GM20000 (cell line): ENCODE measurements around the gene MAGEA3.
"Not testable (repeated sequence)": the region's sequence is repeated elsewhere in the genome, so short reads cannot be mapped to it uniquely, and the experiment has no call there.

Experiments
- DNase-seq: peaks from one replicate; pipeline ENCODE4 v3.0.0; 2012; ENCODE audit warnings: low spot score
- CTCF ChIP-seq: IDR thresholded peaks from 2 replicates; pipeline ENCODE4 v1.5.1; 2012; ENCODE audit warnings: mild to moderate bottlenecking, control low read depth; ENCODE audit errors: extremely low read depth, missing control alignments

MAGEA3 gene

DNA sequence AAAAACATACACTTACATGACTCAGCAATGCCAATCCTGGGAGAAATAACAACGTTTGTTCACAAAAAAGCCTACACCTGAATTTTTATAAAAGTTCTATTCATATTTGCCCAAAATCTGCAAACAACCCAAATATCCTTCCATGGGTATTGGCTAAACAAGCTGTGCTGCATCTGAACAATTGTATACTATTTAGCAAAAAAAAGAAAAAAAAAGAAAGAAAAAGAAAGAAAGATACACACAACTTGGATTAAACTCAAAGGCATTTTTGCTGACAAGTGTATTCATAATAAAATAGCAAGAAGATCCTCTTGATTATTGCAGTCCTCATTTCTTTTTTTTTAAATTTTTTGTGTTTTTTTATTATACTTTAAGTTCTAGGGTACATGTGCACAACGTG is 24.5 kb upstream of the MAGEA3 start:
- no peak for DNase-seq
- no peak for TF ChIP-seq CTCF

GRCh38 chrX:152674652-152675051 is 23.9 kb upstream of the MAGEA3 start:
- DNase-seq, result not testable (repeated sequence)

- not testable (repeated sequence) for DNase-seq
Measured at GRCh38 chrX:152681012-152681411, 17.6 kb upstream of the MAGEA3 start.

DNA sequence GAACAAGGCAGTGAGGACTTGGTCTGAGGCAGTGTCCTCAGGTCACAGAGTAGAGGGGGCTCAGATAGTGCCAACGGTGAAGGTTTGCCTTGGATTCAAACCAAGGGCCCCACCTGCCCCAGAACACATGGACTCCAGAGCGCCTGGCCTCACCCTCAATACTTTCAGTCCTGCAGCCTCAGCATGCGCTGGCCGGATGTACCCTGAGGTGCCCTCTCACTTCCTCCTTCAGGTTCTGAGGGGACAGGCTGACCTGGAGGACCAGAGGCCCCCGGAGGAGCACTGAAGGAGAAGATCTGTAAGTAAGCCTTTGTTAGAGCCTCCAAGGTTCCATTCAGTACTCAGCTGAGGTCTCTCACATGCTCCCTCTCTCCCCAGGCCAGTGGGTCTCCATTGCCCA is 1.8 kb downstream of the MAGEA3 start:
- DNase-seq, result not testable (repeated sequence)

DNA sequence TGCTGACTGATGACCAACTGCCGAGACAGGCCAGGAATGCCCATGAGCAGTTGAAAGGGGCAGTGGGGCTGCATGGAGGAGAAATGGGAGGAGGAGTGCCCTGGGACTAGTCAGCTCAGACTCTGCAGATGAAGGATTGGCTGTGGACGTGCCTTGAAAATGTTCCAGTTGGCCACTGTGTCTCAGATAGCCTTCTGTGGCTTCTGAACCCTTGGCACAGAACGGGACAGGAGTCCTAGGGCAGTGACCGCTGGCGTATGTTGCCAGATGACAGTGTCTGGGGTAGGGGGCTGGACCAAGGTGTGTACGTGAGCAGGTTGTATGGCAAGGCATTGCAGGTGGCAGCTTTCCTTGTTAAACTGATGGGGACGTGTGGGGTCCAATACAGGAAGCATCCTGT is 7.9 kb downstream of the MAGEA3 start:
- DNase-seq, result not testable (repeated sequence)

GRCh38 chrX:152709173-152709572 is 10.6 kb downstream of the MAGEA3 start, which contains the start of gene CSAG2:
TSS of gene CSAG2 (minus strand) at chrX:152709273. CDS start at chrX:152709112, 161 bp downstream.
- not testable (repeated sequence) for DNase-seq

GRCh38 chrX:152713195-152713594 is 14.6 kb downstream of the MAGEA3 start:
- not testable (repeated sequence) for DNase-seq

DNA sequence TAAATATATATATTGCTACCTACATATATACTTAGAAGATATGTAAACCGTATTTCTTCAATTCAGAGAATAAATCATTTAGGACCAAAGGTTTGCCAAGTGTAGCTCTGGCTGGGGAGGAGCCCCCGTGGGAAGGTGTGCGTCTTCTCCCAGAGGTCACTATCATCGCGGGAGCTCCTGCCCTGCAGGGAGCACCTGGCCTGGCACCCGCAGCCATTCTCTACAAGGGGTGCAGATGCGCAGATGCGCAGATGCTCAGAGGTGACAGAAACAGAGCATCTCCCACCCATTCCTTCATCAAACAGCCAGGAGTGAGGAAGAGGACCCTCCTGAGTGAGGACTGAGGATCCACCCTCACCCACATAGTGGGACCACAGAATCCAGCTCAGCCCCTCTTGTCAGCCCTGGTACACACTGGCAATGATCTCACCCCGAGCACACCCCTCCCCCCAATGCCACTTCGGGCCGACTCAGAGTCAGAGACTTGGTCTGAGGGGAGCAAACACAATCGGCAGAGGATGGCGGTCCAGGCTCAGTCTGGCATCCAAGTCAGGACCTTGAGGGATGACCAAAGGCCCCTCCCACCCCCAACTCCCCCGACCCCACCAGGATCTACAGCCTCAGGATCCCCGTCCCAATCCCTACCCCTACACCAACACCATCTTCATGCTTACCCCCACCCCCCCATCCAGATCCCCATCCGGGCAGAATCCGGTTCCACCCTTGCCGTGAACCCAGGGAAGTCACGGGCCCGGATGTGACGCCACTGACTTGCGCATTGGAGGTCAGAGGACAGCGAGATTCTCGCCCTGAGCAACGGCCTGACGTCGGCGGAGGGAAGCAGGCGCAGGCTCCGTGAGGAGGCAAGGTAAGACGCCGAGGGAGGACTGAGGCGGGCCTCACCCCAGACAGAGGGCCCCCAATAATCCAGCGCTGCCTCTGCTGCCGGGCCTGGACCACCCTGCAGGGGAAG is 15.5 kb downstream of the MAGEA3 start, which contains the start of gene MAGEA2B:
Gene MAGEA2B (plus strand): TSS at position 814 of the 973 bp plus-strand sequence. CDS start 2,479 bp downstream, outside the sequence.
- DNase-seq, result not testable (repeated sequence)

- TF ChIP-seq CTCF, result no peak
- DNase-seq, result no peak
Measured at GRCh38 chrX:152725409-152725808, 26.8 kb downstream of the MAGEA3 start.

DNA sequence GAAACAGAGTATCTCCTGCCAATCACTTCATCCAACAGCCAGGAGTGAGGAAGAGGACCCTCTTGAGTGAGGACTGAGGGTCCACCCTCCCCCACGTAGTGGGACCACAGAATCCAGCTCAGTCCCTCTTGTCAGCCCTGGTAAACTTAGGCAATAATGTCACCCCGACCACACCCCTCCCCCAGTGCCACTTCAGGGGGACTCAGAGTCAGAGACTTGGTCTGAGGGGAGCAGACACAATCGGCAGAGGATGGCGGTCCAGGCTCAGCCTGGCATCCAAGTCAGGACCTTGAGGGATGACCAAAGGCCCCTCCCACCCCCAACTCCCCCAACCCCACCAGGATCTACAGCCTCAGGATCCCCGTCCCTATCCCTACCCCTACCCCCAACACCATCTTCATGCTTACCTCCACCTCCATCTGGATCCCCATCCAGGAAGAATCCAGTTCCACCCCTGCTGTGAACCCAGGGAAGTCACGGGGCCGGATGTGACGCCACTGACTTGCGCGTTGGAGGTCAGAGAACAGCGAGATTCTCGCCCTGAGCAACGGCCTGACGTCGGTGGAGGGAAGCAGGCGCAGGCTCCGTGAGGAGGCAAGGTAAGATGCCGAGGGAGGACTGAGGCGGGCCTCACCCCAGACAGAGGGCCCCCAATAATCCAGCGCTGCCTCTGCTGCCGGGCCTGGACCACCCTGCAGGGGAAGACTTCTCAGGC is 34.8 kb downstream of the MAGEA3 start, which contains the start of the genes CSAG1 and MAGEA12:
Gene CSAG1 (minus strand): TSS at position 461 of the 715 bp plus-strand sequence. CDS start 1,261 bp downstream, outside the sequence.
Gene MAGEA12 (plus strand): TSS at position 497 of the 715 bp plus-strand sequence. CDS start 2,405 bp downstream, outside the sequence.
- TF ChIP-seq CTCF, result no peak
- no peak for DNase-seq

DNA sequence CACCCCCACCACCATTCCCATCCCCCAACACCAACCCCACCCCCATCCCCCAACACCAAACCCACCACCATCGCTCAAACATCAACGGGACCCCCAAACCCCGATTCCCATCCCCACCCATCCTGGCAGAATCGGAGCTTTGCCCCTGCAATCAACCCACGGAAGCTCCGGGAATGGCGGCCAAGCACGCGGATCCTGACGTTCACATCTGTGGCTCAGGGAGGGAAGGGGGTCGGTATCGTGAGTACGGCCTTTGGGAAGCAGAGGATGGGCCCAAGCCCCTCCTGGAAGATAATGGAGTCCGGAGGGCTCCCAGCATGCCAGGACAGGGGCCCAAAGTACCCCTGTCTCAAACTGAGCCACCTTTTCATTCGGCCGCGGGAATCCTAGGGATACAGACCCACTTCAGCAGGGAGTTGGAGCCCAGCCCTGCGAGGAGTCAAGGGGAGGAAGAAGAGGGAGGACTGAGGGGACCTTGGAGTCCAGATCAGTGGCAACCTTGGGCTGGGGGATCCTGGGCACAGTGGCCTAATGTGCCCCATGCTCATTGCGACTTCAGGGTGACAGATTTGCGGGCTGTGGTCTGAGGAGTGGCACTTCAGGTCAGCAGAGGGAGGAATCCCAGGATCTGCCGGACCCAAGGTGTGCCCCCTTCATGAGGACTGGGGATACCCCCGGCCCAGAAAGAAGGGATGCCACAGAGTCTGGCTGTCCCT is 35.7 kb downstream of the MAGEA3 start:
- DNase-seq, result not testable (repeated sequence)
